ENCODE results near the gene LAGE3. TPM values are rescaled to one million over a fixed set of nuclear protein-coding genes. Genes with fewer than 3 reads are reported as not detected.

Gene LAGE3
- total RNA-seq, 2 donors from 2014 or later: 9.8 to 11.5 TPM

- ATAC-seq: no peak
- intact Hi-C loops (cut with DNase I, micrococcal nuclease): no loop called here
- DNase-seq: no peak
These were observed 13.0 kb downstream of the LAGE3 start for GRCh38 chrX:154466036-154466435.

- ATAC-seq: no peak
- intact Hi-C loops (cut with DNase I, micrococcal nuclease): no loop called here
- no peak for DNase-seq
These were observed 13.5 kb downstream of the LAGE3 start for GRCh38 chrX:154465601-154466000.

- ATAC-seq: no peak
- intact Hi-C loops (cut with DNase I, micrococcal nuclease): no loop called here
- no peak for DNase-seq
These were observed 14.2 kb downstream of the LAGE3 start for GRCh38 chrX:154464806-154465365.

GRCh38 chrX:154463611-154464220, 15.4 kb downstream of the LAGE3 start:
- DNase-seq (no peak), ATAC-seq (no peak)
- intact Hi-C loops (cut with DNase I, micrococcal nuclease): no loop called here

- DNase-seq (no peak), ATAC-seq (no peak)
- intact Hi-C loops (cut with DNase I, micrococcal nuclease): no loop called here
These were observed 16.7 kb downstream of the LAGE3 start for GRCh38 chrX:154462396-154462795.

- intact Hi-C loops (cut with DNase I, micrococcal nuclease): no loop called here
- DNase-seq (no peak), ATAC-seq (no peak)
These were observed 18.8 kb downstream of the LAGE3 start for GRCh38 chrX:154460326-154460725.

GRCh38 chrX:154459832-154460231, 19.2 kb downstream of the LAGE3 start:
- DNase-seq (no peak), ATAC-seq (no peak)
- intact Hi-C loops (cut with DNase I, micrococcal nuclease): no loop called here

- peak; percentile 67 to 69 for DNase-seq
- ATAC-seq: peak; percentile 80
- intact Hi-C loops (cut with DNase I, micrococcal nuclease): no loop called here
These were observed 19.9 kb downstream of the LAGE3 start for GRCh38 chrX:154458954-154459778.

GRCh38 chrX:154458116-154458953, 20.7 kb downstream of the LAGE3 start, which contains the start of gene PLXNA3:
Gene PLXNA3, plus strand, starts transcription at chrX:154458281. Its CDS starts 1,903 bp downstream, at chrX:154460184.
- peak; percentile 63 for ATAC-seq
- peak in 1 of 2 donors; percentile 64 for DNase-seq
- intact Hi-C loops (cut with DNase I, micrococcal nuclease): no loop called here

- ATAC-seq (peak; percentile 82), DNase-seq (peak; percentile 62 to 71)
- intact Hi-C loops (cut with DNase I, micrococcal nuclease): no loop called here
These were observed 21.5 kb downstream of the LAGE3 start for GRCh38 chrX:154457491-154458115.

- ATAC-seq: no peak
- no peak for DNase-seq
- intact Hi-C loops (cut with DNase I, micrococcal nuclease): no loop called here
These were observed 26.3 kb downstream of the LAGE3 start for GRCh38 chrX:154452823-154453222.

GRCh38 chrX:154450312-154450711, 28.8 kb downstream of the LAGE3 start:
- intact Hi-C loops (cut with DNase I, micrococcal nuclease): no loop called here
- no peak for DNase-seq
- no peak for ATAC-seq

- intact Hi-C loops (cut with DNase I, micrococcal nuclease): no loop called here
- ATAC-seq: no peak
These were observed 29.5 kb downstream of the LAGE3 start for GRCh38 chrX:154449618-154450017.

GRCh38 chrX:154448484-154448883, 30.6 kb downstream of the LAGE3 start:
- intact Hi-C loops (cut with DNase I, micrococcal nuclease): no loop called here
- ATAC-seq (no peak), DNase-seq (no peak)

More at GRCh38 chrX:154449618-154450017, 29.5 kb downstream of the LAGE3 start:
- no peak for DNase-seq

GRCh38 chrX:154446430-154446829, 32.7 kb downstream of the LAGE3 start:
- ATAC-seq (no peak), DNase-seq (no peak)
- intact Hi-C loops (cut with DNase I, micrococcal nuclease): no loop called here

GRCh38 chrX:154445776-154446175, 33.3 kb downstream of the LAGE3 start:
- no peak for DNase-seq
- ATAC-seq: no peak
- intact Hi-C loops (cut with DNase I, micrococcal nuclease): no loop called here

- intact Hi-C loops (cut with DNase I, micrococcal nuclease): no loop called here
- ATAC-seq (peak; percentile 16), DNase-seq (no peak)
These were observed 34.3 kb downstream of the LAGE3 start for GRCh38 chrX:154444755-154445246.

GRCh38 chrX:154443992-154444754, 34.9 kb downstream of the LAGE3 start, which contains the start of gene FAM50A:
Gene FAM50A, plus strand, starts transcription at chrX:154444141. Its CDS starts 95 bp downstream, at chrX:154444236.
- DNase-seq (peak; percentile 74 to 87), ATAC-seq (peak; percentile 91)
- intact Hi-C loops (cut with DNase I, micrococcal nuclease): no loop called here
